Thoracic aorta endothelial cell (primary cell): Measurements from ENCODE around the gene NME9. TPM values are rescaled to one million over a fixed set of nuclear protein-coding genes. Genes with fewer than 3 reads are reported as not detected.

Experiments
- total RNA-seq: library from RNA; depleted of rRNA; stranded (reverse); fragments of >200 nt; gene quantifications from 2 replicates; pipeline ENCODE4 v1.2.3, GENCODE V29; 2012

Gene NME9, protein sequence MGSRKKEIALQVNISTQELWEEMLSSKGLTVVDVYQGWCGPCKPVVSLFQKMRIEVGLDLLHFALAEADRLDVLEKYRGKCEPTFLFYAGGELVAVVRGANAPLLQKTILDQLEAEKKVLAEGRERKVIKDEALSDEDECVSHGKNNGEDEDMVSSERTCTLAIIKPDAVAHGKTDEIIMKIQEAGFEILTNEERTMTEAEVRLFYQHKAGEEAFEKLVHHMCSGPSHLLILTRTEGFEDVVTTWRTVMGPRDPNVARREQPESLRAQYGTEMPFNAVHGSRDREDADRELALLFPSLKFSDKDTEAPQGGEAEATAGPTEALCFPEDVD
- not detected in 2 replicates for total RNA-seq

DNA sequence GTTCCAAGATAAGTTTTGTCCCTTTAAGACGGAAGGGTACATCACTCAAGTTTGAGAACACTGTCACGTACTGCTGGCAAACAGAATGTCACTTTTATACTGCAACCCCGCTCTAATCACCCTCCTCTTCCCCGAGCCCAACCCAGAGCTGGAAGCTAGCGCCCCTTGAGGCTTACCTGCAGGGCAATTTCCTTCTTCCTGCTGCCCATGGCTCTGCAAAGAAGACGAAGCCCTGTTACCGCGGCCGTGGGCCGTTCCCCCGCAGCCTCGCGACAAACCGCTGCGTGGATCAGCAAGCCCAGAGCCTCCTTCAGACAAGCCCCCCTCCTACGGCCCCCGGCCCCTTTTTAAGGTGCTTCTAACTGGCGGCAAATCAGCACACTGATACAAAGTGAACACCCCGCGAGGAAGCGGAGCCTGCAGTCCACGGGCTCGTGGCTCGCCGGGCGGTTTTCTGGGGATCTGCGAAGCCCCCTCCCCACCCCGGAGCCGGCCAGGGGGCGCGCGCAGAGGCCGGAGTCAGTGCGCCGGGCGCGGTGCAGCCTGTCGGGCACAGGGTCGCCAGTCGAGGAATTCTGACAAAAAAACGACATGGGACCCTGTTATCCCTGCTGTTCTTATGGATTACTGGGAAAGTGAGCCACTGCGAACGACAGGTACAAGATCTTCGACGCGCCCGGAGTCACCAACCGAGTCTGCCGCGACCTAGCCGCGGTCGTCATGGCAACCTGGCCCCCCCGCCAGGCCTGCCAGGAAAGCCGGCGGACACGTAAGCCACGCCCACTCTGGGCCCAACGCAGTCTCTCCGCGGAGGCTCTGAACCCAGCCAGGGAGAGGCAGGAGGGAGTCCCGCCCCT is at the start of gene NME9:
Gene NME9 (minus strand): TSS at position 725 of the 857 bp plus-strand sequence. CDS start 516 bp downstream, at position 209.

GRCh38 chr3:138347960-138348753 is 18.5 kb upstream of the NME9 start, which contains the start of gene MRAS:
MRAS (plus strand) TSS chr3:138348579; CDS start chr3:138372884, 24,305 bp downstream.

Other genes starting within 250 kb of the NME9 start
- 13.8 and 23.6 TPM in 2 replicates for gene DZIP1L, start 214.2 kb downstream of the NME9 start, total RNA-seq
- gene A4GNT, start 197.5 kb downstream of the NME9 start, total RNA-seq: not detected in 2 replicates
- gene DBR1, start 154.9 kb downstream of the NME9 start, total RNA-seq: 17.3 and 19.3 TPM in 2 replicates
- gene ARMC8, start 142.6 kb downstream of the NME9 start, total RNA-seq: 70.4 and 81.4 TPM in 2 replicates
- 10.0 and 17.6 TPM in 2 replicates for gene MRAS, start 18.7 kb upstream of the NME9 start, total RNA-seq
- gene ESYT3, start 104.8 kb upstream of the NME9 start, total RNA-seq: under 0.01 and 0.07 TPM in 2 replicates